Measurements from ENCODE around the gene ARHGEF16. TPM values are rescaled to one million over a fixed set of nuclear protein-coding genes. Genes with fewer than 3 reads are reported as not detected.

ARHGEF16 gene
- total and polyA plus RNA-seq, 2 donors (not counting 1 experiment from before 2014, with no cell fraction given) = 0.13 to 0.22 TPM

GRCh38 chr1:3467096-3468036, 12.9 kb downstream of the ARHGEF16 start:
- H3K4me1 Mint-ChIP-seq = peaks cover 4% of the 10 kb centered on the region

More at GRCh38 chr1:3467096-3468036, 12.9 kb downstream of the ARHGEF16 start:
- CTCF ChIA-PET = interaction anchor here (4.2 kb wide), 1 partner anchor 14 kb away, joined by 11 read pairs; no protein-coding TSS in a partner anchor
- 90% methylated on average over 26 of the region's 35 CpGs for WGBS (ENCODE audit: insufficient coverage)
- Histone ChIP-seq H2AFZ (ENCODE audit: insufficient read depth, low read depth, low read length, poor library complexity, severe bottlenecking) (no peak overlapping the region), H3K27me3 (replicated peaks in 1 of 4; ENCODE audit: control extremely low read depth in 1 of 4, control insufficient read depth in 3 of 4, insufficient read depth in 4 of 4, low read length in 3 of 4) (no peaks in the 10 kb centered on the region), H3K36me3 (replicated peaks in 1 of 2; ENCODE audit: control extremely low read depth in 1 of 2, control insufficient read depth in 1 of 2, extremely low read depth in 1 of 2, insufficient read depth in 2 of 2, low read length in 1 of 2) (no peaks in the 10 kb centered on the region), H3K79me2 (ENCODE audit: control insufficient read depth, insufficient read depth, low read length) (no peaks in the 10 kb centered on the region), H3K27ac (ENCODE audit: low read length in 2 of 2) (no peak overlapping the region), H3K9ac (ENCODE audit: low read length) (no peak overlapping the region), H3K4me2 (replicated peaks; ENCODE audit: low read depth, low read length, poor library complexity, severe bottlenecking) (no peak overlapping the region), H3K4me3 (ENCODE audit: control extremely low read depth in 1 of 5, extremely low read depth in 1 of 5, insufficient read depth in 1 of 5, low read depth in 2 of 5, low read length in 4 of 5) (no peak overlapping the region), H3K9me3 (ENCODE audit: control extremely low read depth in 1 of 3, control insufficient read depth in 2 of 3, insufficient read depth in 1 of 3, low read length in 2 of 3) (no peaks in the 10 kb centered on the region), H4K20me1 (ENCODE audit: control insufficient read depth, insufficient read depth, low read length, poor library complexity, severe bottlenecking) (no peaks in the 10 kb centered on the region), H3K4me1 (ENCODE audit: control insufficient read depth in 2 of 2, insufficient read depth in 2 of 2, low read length in 2 of 2) (no peaks in the 10 kb centered on the region)
- intact Hi-C loops (cut with micrococcal nuclease) = no loop called here
- ATAC-seq (ENCODE audit: low read depth) (no peak), DNase-seq (no peak)
- Mint-ChIP-seq H3K4me3 (no peak overlapping the region), H3K9me3 (ENCODE audit: insufficient read depth) (no peaks in the 10 kb centered on the region), H3K27ac (no peak overlapping the region), H3K27me3 (peaks cover 3% of the 10 kb centered on the region)
- no peak for TF ChIP-seq CTCF (IDR thresholded peaks at IDR 0.05)
- TF ChIP-seq EZH2 (IDR thresholded peaks at IDR 0.05; ENCODE audit: borderline replicate concordance, insufficient read depth, low read depth, low read length, poor library complexity, severe bottlenecking) = no peak
- POLR2A ChIA-PET = no interaction called here
